HG03097 (cell line): ENCODE results near the gene GFRA4.

Experiments used
- ATAC-seq: cut with Tn5 transposase; IDR thresholded peaks from one replicate; pipeline ENCODE4 v1.9.1; 2021; ENCODE audit not compliant: unreplicated experiment, low FRiP score

The GFRA4 gene

GRCh38 chr20:3674995-3675900 lies 12.0 kb upstream of the GFRA4 start:
- no peak for ATAC-seq

- ATAC-seq = no peak
Measured at GRCh38 chr20:3674447-3674846, 11.2 kb upstream of the GFRA4 start.

GRCh38 chr20:3673221-3674070 lies 10.2 kb upstream of the GFRA4 start:
- ATAC-seq = no peak

- ATAC-seq = no peak
Measured at GRCh38 chr20:3672547-3673171, 9.5 kb upstream of the GFRA4 start.

- no peak for ATAC-seq
Measured at GRCh38 chr20:3671986-3672546, 8.9 kb upstream of the GFRA4 start.

GRCh38 chr20:3670945-3671344 lies 7.7 kb upstream of the GFRA4 start:
- ATAC-seq = no peak

- no peak for ATAC-seq
Measured at GRCh38 chr20:3670511-3670910, 7.3 kb upstream of the GFRA4 start.

GRCh38 chr20:3669710-3670367 lies 6.6 kb upstream of the GFRA4 start:
- no peak for ATAC-seq

- no peak for ATAC-seq
Measured at GRCh38 chr20:3667434-3668037, 4.3 kb upstream of the GFRA4 start.

GRCh38 chr20:3663858-3664257 lies 659 bp upstream of the GFRA4 start:
- ATAC-seq = no peak

GRCh38 chr20:3661814-3662665 lies 1.2 kb downstream of the GFRA4 start:
- no peak for ATAC-seq

GRCh38 chr20:3661060-3661813 lies 2.0 kb downstream of the GFRA4 start:
- no peak for ATAC-seq

GRCh38 chr20:3660262-3661059 lies 2.7 kb downstream of the GFRA4 start:
- ATAC-seq = no peak

GRCh38 chr20:3659492-3660261 lies 3.5 kb downstream of the GFRA4 start:
- no peak for ATAC-seq

- peak; percentile 80 for ATAC-seq
Measured at GRCh38 chr20:3658716-3659491, 4.3 kb downstream of the GFRA4 start.
